Upper lobe of right lung (tissue), 1 donor: ENCODE data around the gene TBL1X. TPM values are rescaled to one million over a fixed set of nuclear protein-coding genes. Genes with fewer than 3 reads are reported as not detected.

Source experiments
- ATAC-seq: fragments of 200-7000 bp; cut with Tn5 transposase; one replicate; pipeline ENCODE4 v1.9.1; 2020; ENCODE audit warnings: mild to moderate bottlenecking, moderate library complexity
- DNase-seq: peaks from one replicate; pipeline ENCODE4 v3.0.0-alpha.2; 2020
- H3K27ac ChIP-seq: fragments of 200-600 bp; one replicate; pipeline ENCODE4 v1.8.0; 2022
- H3K27me3 ChIP-seq: fragments of 200-600 bp; one replicate; pipeline ENCODE4 v1.8.0; 2022; ENCODE audit warnings: mild to moderate bottlenecking
- H3K36me3 ChIP-seq: fragments of 200-600 bp; one replicate; pipeline ENCODE4 v1.8.0; 2022
- H3K4me1 ChIP-seq: fragments of 200-600 bp; one replicate; pipeline ENCODE4 v1.8.0; 2022
- H3K4me3 ChIP-seq: fragments of 200-600 bp; one replicate; pipeline ENCODE4 v1.8.0; 2022; ENCODE audit warnings: mild to moderate bottlenecking
- H3K9me3 ChIP-seq: fragments of 200-600 bp; one replicate; pipeline ENCODE4 v1.8.0; 2022
- intact Hi-C: fragments of 100-400 bp; cut with DNase I; formaldehyde crosslinking; loops from one replicate; pipeline ENCODE4 v1.11.0; 2022
- total RNA-seq: library from RNA; stranded (reverse); fragmentation: NEBNext Ultra II Directional; extraction: Animal tissue kit (Norgen Biotek cat#: 25700); gene quantifications from one replicate; pipeline ENCODE4 v1.2.1, GENCODE V29; 2021
- TF ChIP-seq, protein P1 (sequence below): fragments of 200-600 bp; IDR thresholded peaks from one replicate; pipeline ENCODE4 v1.8.0; 2022; ENCODE audit warnings: antibody characterized with exemption
- donor health status: DM: no; HTN: yes; CAD: no; lungs with severe emphysema.

TBL1X gene
- total RNA-seq, 1 donor from 2014 or later: 18.4 TPM

DNA sequence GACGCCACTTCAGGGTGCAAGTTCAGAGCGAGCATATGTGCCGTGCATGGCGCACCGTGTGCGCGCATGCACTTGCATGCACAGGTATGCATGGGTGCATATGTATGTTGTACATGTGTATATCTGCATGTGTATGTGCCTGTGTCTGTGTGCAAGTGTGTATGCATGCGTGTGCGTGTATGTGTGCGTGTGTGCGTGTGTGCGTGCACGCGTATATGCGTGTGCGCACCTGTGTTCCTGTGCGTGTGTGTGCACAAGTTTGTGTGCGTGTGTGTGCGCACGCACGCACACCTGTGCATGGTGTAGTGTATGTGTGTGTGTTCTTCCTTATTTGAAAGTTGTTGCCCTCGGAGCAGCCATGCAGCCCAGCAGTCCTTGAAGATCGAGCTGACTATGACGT, 224.0 kb downstream of the TBL1X start:
- TF ChIP-seq, protein P1, sequence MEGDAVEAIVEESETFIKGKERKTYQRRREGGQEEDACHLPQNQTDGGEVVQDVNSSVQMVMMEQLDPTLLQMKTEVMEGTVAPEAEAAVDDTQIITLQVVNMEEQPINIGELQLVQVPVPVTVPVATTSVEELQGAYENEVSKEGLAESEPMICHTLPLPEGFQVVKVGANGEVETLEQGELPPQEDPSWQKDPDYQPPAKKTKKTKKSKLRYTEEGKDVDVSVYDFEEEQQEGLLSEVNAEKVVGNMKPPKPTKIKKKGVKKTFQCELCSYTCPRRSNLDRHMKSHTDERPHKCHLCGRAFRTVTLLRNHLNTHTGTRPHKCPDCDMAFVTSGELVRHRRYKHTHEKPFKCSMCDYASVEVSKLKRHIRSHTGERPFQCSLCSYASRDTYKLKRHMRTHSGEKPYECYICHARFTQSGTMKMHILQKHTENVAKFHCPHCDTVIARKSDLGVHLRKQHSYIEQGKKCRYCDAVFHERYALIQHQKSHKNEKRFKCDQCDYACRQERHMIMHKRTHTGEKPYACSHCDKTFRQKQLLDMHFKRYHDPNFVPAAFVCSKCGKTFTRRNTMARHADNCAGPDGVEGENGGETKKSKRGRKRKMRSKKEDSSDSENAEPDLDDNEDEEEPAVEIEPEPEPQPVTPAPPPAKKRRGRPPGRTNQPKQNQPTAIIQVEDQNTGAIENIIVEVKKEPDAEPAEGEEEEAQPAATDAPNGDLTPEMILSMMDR: no peak
- intact Hi-C loops: no loop called here
- Histone ChIP-seq H3K36me3 (peaks cover 10% of the 10 kb centered on the region), H3K4me1 (no peaks in the 10 kb centered on the region), H3K27me3 (no peaks in the 10 kb centered on the region), H3K9me3 (no peaks in the 10 kb centered on the region), H3K4me3 (no peak overlapping the region), H3K27ac (no peak overlapping the region)
- DNase-seq: no peak
- no peak for ATAC-seq

DNA sequence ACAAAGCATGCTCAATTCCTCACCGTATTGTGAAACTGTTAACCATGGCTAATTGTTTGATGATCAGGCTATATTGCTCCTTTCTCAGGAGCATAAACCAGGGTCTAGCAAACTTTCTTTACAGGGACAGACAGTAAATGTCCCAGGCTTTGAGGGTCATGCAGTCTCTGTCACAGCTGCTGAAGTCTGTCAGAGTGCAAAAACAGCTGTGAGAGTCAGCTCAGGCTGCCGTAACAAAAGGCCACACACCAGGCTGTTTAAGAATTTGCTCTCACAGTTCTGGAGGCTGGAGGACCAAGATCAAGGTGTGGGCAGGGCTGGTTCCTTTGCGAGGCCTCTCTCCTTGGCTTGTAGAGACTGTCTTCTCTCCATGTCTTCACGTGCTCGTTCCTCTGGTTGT, 225.2 kb downstream of the TBL1X start:
- intact Hi-C loops: no loop called here
- TF ChIP-seq, protein P1: no peak
- H3K9me3 ChIP-seq: no peaks in the 10 kb centered on the region
- no peaks in the 10 kb centered on the region for H3K4me1 ChIP-seq
- H3K27me3 ChIP-seq: no peaks in the 10 kb centered on the region
- DNase-seq (no peak), ATAC-seq (no peak)
- H3K36me3 ChIP-seq: peaks cover 10% of the 10 kb centered on the region
- no peak overlapping the region for H3K4me3 ChIP-seq
- H3K27ac ChIP-seq: no peak overlapping the region

DNA sequence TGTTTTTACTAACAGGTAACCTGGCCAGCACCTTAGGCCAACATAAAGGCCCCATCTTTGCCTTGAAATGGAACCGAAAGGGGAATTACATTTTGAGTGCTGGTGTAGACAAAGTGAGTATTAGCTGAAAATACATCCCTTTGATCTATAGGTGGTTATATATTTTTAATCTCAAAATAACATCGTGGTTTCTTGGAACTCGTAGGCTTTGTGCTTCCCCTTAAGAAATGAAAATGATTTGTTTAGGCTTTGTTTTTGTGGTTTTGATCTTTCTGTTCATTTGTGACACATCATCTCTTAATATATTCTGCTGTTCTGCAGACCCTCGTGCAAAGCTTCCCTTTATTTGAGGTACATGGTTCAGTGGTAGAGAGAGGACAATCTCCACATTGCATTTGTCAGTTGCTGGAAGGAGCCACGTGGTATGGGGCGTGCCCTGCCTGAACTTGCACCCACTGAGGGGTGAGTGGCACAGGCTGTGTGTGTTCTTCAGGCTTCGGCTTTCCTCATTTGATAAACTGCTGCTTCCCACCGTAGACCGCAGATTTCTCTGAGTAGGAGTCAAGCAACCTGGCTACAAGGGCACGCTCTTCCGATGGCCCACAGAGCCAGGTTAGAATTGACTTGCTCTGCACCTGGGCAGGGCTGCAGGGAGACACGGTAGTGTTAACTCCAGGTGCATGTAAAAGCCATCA, 228.6 kb downstream of the TBL1X start:
- DNase-seq (no peak), ATAC-seq (no peak)
- Histone ChIP-seq H3K27ac (no peak overlapping the region), H3K9me3 (no peaks in the 10 kb centered on the region), H3K36me3 (peaks cover 10% of the 10 kb centered on the region), H3K27me3 (no peaks in the 10 kb centered on the region), H3K4me3 (no peak overlapping the region), H3K4me1 (no peaks in the 10 kb centered on the region)
- TF ChIP-seq, protein P1: no peak
- intact Hi-C loops: no loop called here

DNA sequence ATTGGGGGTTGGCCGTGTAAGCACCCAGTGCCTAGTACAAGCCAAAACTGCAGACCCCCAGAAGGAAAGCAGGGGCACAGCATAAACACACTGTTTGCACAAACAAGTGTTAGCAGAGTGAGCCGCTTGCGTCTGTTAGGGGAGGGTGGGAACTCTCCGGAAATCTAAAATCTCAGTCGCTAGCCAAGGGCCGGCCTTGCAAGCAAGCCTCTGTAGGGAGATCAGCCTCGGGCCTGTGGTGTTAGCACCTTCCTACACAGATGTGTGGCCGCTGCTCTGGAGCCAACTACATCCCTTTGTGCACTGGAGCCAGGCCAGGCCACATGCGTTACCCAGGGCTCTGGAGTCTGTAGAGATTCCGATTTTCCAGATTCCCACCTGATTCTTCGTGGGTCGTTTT, 233.7 kb downstream of the TBL1X start:
- no peak overlapping the region for H3K27ac ChIP-seq
- no peaks in the 10 kb centered on the region for H3K27me3 ChIP-seq
- ATAC-seq: no peak
- TF ChIP-seq, protein P1: no peak
- H3K9me3 ChIP-seq: no peaks in the 10 kb centered on the region
- H3K4me1 ChIP-seq: no peaks in the 10 kb centered on the region
- DNase-seq: no peak
- no peak overlapping the region for H3K4me3 ChIP-seq
- H3K36me3 ChIP-seq: no peaks in the 10 kb centered on the region
- intact Hi-C loops: no loop called here

DNA sequence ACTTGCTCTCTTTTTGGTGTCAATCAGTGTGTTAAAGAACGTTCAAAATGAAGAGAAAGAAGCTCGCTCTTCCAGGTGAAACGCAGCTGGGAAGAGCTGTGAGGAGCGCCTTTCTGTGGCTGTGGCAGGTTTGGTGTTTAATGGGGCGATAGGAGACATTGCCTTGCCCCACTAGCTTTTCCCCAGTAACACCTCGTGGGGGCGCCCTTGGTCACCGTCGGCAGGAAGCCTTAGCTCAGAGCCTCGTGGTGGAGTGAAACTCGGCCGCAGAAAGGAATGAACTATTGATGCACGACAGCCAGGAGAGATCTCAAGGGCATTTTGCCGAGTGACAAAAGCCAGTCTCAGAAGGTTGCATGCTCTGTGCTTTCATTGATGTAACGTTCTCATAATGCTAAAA, 235.7 kb downstream of the TBL1X start:
- Histone ChIP-seq H3K4me1 (no peaks in the 10 kb centered on the region), H3K9me3 (no peaks in the 10 kb centered on the region), H3K27ac (no peak overlapping the region), H3K27me3 (no peaks in the 10 kb centered on the region), H3K36me3 (no peaks in the 10 kb centered on the region), H3K4me3 (no peak overlapping the region)
- DNase-seq: no peak
- intact Hi-C loops: no loop called here
- TF ChIP-seq, protein P1: no peak
- ATAC-seq: no peak

DNA sequence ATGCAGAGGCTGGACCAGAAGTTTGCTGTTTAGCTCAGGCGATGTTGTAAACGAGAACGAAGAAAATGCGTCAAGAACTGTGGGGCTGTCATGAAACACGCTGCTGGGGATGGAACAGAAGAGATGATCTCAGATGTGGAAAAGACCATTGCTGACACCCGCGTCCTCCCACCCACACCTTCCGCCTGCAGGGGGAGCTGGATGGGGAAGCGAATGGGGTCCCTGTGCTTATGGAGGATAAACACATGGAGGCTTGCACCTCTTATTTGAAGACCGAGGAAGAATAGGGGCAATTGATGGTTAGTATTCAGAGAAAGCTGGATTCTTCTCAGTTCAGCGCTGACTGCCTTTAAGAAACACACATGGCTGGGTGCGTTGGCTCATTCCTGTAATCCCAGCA, 236.9 kb downstream of the TBL1X start:
- ATAC-seq (no peak), DNase-seq (no peak)
- H3K9me3 ChIP-seq: no peaks in the 10 kb centered on the region
- TF ChIP-seq, protein P1: no peak
- intact Hi-C loops: no loop called here
- no peaks in the 10 kb centered on the region for H3K27me3 ChIP-seq
- H3K4me1 ChIP-seq: no peaks in the 10 kb centered on the region
- no peak overlapping the region for H3K27ac ChIP-seq
- no peak overlapping the region for H3K4me3 ChIP-seq
- H3K36me3 ChIP-seq: no peaks in the 10 kb centered on the region
